Stimulated activated CD4-positive, alpha-beta T cell treated with anti-CD3 and anti-CD28 coated beads, Interleukin-15, amount 100 ng/mL, for 24 hours (primary cell): ENCODE data around the gene CX3CL1.
"Not testable (repeated sequence)": the region's sequence is repeated elsewhere in the genome, so short reads cannot be mapped to it uniquely, and the experiment has no call there.

Source experiments
- DNase-seq: peaks from one replicate; pipeline ENCODE4 v3.0.0-alpha.2; 2020

CX3CL1 gene

GRCh38 chr16:57358086-57358420, 14.2 kb upstream of the CX3CL1 start:
- no peak for DNase-seq

- peak; percentile 22 for DNase-seq
These were observed 13.7 kb upstream of the CX3CL1 start, which contains the start of gene CCL22 for GRCh38 chr16:57358527-57359095. TSS of gene CCL22 (plus strand) at chr16:57358783. CDS start at chr16:57358817, 34 bp downstream.

GRCh38 chr16:57360321-57360935, 11.9 kb upstream of the CX3CL1 start:
- DNase-seq = no peak

GRCh38 chr16:57361404-57361803, 10.9 kb upstream of the CX3CL1 start:
- no peak for DNase-seq

- DNase-seq = no peak
These were observed 8.1 kb upstream of the CX3CL1 start for GRCh38 chr16:57364143-57364542.

GRCh38 chr16:57366544-57367040, 5.7 kb upstream of the CX3CL1 start:
- no peak for DNase-seq

- DNase-seq = no peak
These were observed 5.1 kb upstream of the CX3CL1 start for GRCh38 chr16:57367116-57367752.

GRCh38 chr16:57371494-57372371, 557 bp upstream of the CX3CL1 start:
- no peak for DNase-seq

- no peak for DNase-seq
These were observed 1.0 kb downstream of the CX3CL1 start for GRCh38 chr16:57373117-57373947.

GRCh38 chr16:57374067-57374534, 1.8 kb downstream of the CX3CL1 start:
- no peak for DNase-seq

- DNase-seq = not testable (repeated sequence)
These were observed 2.7 kb downstream of the CX3CL1 start for GRCh38 chr16:57374925-57375465.

- DNase-seq = no peak
These were observed 4.1 kb downstream of the CX3CL1 start for GRCh38 chr16:57376313-57376818.

- peak; percentile 63 for DNase-seq
These were observed 5.0 kb downstream of the CX3CL1 start for GRCh38 chr16:57377080-57377841.

- DNase-seq = no peak
These were observed 7.3 kb downstream of the CX3CL1 start for GRCh38 chr16:57379579-57379978.

GRCh38 chr16:57380671-57381462, 8.6 kb downstream of the CX3CL1 start:
- DNase-seq = no peak

GRCh38 chr16:57381791-57382534, 9.7 kb downstream of the CX3CL1 start:
- DNase-seq = no peak

GRCh38 chr16:57382535-57383275, 10.4 kb downstream of the CX3CL1 start:
- DNase-seq = no peak
